ENCODE measurements around the gene UCKL1. TPM values are rescaled to one million over a fixed set of nuclear protein-coding genes. Genes with fewer than 3 reads are reported as not detected.
A peak's percentile ranks its signal among the peaks of the same experiment; 100 is the strongest.

Gene UCKL1
- total RNA-seq, 3 donors from 2014 or later = 24.2 to 44.9 (median 36.3) TPM

- intact Hi-C loops (cut with DNase I; ENCODE audit: low total_unique reads) = no loop called here
- Histone ChIP-seq H3K9me3 (peaks cover 0 to 5% of the 10 kb centered on the region in 2 donors), H3K27me3 (no peaks in the 10 kb centered on the region), H3K27ac (no peak overlapping the region), H3K36me3 (peaks cover 8% of the 10 kb centered on the region), H3K4me3 (no peak overlapping the region), H3K4me1 (peaks cover 11% of the 10 kb centered on the region in 2 donors)
- TF ChIP-seq POLR2AphosphoS5 (IDR thresholded peaks at IDR 0.05) (no peak), CTCF (IDR thresholded peaks at IDR 0.05) (no peak), POLR2A (IDR thresholded peaks at IDR 0.05) (no peak)
- DNase-seq (ENCODE audit: low spot score in 2 of 2) = no peak
Observed at GRCh38 chr20:63959699-63960075, 3.5 kb upstream of the UCKL1 start.

DNA sequence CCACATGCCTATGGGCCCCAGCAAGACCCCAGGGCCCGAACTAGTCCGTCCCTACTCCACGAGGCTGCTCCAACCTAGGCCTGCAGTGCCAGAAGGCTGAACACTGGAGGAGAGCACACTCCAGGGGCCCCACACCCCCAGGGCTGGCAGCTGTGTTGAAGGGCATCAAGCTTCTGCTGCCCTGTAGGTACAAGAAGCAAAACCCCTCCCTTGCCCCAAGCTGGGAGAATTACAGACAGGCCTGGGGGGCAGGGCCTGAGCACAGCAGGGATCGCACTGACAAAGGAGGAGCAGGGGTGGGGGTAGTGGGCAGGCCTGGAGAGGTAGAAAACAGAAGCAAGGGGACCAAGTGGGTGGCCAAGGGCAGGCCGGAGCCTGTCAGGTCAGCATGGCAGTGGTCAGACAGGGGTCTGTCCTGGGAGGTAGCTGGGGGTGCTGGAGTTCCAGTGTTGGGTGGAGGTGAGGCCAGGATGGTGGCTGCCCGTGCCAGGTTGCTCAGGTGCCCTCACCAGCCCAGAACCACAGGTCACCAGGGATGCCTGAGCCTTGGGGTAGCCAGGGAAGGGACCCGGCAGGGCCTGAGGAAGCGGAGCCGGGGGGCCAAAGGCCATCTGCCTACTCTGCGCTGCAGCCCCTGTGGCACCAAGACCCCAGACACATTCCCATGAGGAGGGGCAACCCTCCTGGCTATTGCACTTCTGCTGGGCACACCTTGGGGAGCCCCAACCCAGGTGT is 2.9 kb upstream of the UCKL1 start:
- H3K36me3 ChIP-seq = peaks cover 8% of the 10 kb centered on the region
- TF ChIP-seq POLR2A (IDR thresholded peaks at IDR 0.05) (no peak), CTCF (IDR thresholded peaks at IDR 0.05) (no peak), POLR2AphosphoS5 (IDR thresholded peaks at IDR 0.05) (no peak)
- no peaks in the 10 kb centered on the region for H3K9me3 ChIP-seq
- H3K4me1 ChIP-seq = peaks cover 17% of the 10 kb centered on the region in 2 donors
- no peak for DNase-seq (ENCODE audit: low spot score in 2 of 2)
- H3K4me3 ChIP-seq = no peak overlapping the region
- no peaks in the 10 kb centered on the region for H3K27me3 ChIP-seq
- no peak overlapping the region for H3K27ac ChIP-seq
- intact Hi-C loops (cut with DNase I; ENCODE audit: low total_unique reads) = no loop called here

GRCh38 chr20:63958471-63958870 is 2.3 kb upstream of the UCKL1 start:
- no peaks in the 10 kb centered on the region for H3K9me3 ChIP-seq
- H3K4me3 ChIP-seq = no peak overlapping the region
- TF ChIP-seq POLR2A (IDR thresholded peaks at IDR 0.05) = no peak
- no peak for TF ChIP-seq CTCF (IDR thresholded peaks at IDR 0.05)
- TF ChIP-seq POLR2AphosphoS5 (IDR thresholded peaks at IDR 0.05) = no peak
- H3K27me3 ChIP-seq = no peaks in the 10 kb centered on the region
- intact Hi-C loops (cut with DNase I; ENCODE audit: low total_unique reads) = no loop called here
- DNase-seq (ENCODE audit: low spot score in 2 of 2) = no peak
- H3K36me3 ChIP-seq = peaks cover 8% of the 10 kb centered on the region
- peak overlapping the region in 1 of 2 donors; percentile 78 for H3K27ac ChIP-seq
- peaks cover 20 to 21% of the 10 kb centered on the region in 2 donors for H3K4me1 ChIP-seq

GRCh38 chr20:63957690-63958441 is 1.6 kb upstream of the UCKL1 start:
- Histone ChIP-seq H3K27ac (peak overlapping the region in 1 of 2 donors; percentile 78), H3K9me3 (no peaks in the 10 kb centered on the region), H3K27me3 (no peaks in the 10 kb centered on the region), H3K36me3 (peaks cover 8% of the 10 kb centered on the region), H3K4me1 (peaks cover 20 to 21% of the 10 kb centered on the region in 2 donors), H3K4me3 (peak overlapping the region in 2 of 3 donors; percentile 94 to 100)
- intact Hi-C loops (cut with DNase I; ENCODE audit: low total_unique reads) = no loop called here
- TF ChIP-seq POLR2A (IDR thresholded peaks at IDR 0.05) (no peak), POLR2AphosphoS5 (IDR thresholded peaks at IDR 0.05) (no peak), CTCF (IDR thresholded peaks at IDR 0.05) (no peak)
- no peak for DNase-seq (ENCODE audit: low spot score in 2 of 2)
